Measurements from ENCODE around the gene TBC1D17. TPM values are rescaled to one million over a fixed set of nuclear protein-coding genes. Genes with fewer than 3 reads are reported as not detected.

The TBC1D17 gene
- total RNA-seq, 2 donors from 2014 or later: 33.0 to 51.4 TPM

DNA sequence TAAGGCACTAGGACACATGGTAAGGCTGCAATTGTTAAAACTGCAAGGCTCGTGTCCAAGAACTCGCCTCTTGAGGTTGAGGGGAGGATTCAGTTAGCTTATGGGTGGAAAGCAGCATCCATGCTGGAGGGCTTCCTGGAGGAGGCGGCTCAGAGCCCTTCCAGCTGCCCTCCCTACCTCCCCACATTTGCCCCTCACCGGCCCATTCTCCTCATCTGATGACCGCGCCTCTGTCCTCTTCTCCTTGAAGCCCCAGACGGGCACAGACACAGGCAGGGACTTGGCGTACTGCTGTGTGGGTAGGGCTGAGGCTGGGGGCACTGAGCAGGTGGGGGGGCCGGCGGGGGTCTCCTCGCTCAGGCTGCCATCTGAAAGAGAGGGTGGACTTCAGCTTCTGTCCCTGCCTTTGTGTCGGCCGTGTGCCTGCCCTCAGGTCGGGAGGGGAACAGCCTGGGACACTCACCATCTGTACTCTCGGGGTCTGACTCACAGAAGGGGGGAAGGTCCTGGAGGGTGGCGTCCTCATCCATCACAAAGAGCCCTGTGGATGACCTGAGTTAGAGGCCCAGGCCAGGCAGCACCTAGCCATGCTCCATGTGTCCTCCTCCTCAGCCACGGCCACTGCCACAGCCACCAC, 6.0 kb upstream of the TBC1D17 start:
- intact Hi-C loops (cut with DNase I): no loop called here
- Histone ChIP-seq H3K4me3 (no peak overlapping the region), H3K27ac (no peak overlapping the region), H3K36me3 (no peaks in the 10 kb centered on the region), H3K4me1 (replicated peaks) (peaks cover 8% of the 10 kb centered on the region), H3K27me3 (replicated peaks; ENCODE audit: insufficient read depth) (no peaks in the 10 kb centered on the region), H3K9me3 (no peaks in the 10 kb centered on the region)
- DNase-seq (ENCODE audit: low spot score): no peak
- 85% methylated on average over 17 of the region's 17 CpGs for WGBS
- TF ChIP-seq, protein P1, sequence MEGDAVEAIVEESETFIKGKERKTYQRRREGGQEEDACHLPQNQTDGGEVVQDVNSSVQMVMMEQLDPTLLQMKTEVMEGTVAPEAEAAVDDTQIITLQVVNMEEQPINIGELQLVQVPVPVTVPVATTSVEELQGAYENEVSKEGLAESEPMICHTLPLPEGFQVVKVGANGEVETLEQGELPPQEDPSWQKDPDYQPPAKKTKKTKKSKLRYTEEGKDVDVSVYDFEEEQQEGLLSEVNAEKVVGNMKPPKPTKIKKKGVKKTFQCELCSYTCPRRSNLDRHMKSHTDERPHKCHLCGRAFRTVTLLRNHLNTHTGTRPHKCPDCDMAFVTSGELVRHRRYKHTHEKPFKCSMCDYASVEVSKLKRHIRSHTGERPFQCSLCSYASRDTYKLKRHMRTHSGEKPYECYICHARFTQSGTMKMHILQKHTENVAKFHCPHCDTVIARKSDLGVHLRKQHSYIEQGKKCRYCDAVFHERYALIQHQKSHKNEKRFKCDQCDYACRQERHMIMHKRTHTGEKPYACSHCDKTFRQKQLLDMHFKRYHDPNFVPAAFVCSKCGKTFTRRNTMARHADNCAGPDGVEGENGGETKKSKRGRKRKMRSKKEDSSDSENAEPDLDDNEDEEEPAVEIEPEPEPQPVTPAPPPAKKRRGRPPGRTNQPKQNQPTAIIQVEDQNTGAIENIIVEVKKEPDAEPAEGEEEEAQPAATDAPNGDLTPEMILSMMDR (IDR thresholded peaks at IDR 0.05): no peak
- TF ChIP-seq POLR2A (IDR thresholded peaks at IDR 0.05): no peak
- no peak for TF ChIP-seq POLR2AphosphoS5 (IDR thresholded peaks at IDR 0.05)

DNA sequence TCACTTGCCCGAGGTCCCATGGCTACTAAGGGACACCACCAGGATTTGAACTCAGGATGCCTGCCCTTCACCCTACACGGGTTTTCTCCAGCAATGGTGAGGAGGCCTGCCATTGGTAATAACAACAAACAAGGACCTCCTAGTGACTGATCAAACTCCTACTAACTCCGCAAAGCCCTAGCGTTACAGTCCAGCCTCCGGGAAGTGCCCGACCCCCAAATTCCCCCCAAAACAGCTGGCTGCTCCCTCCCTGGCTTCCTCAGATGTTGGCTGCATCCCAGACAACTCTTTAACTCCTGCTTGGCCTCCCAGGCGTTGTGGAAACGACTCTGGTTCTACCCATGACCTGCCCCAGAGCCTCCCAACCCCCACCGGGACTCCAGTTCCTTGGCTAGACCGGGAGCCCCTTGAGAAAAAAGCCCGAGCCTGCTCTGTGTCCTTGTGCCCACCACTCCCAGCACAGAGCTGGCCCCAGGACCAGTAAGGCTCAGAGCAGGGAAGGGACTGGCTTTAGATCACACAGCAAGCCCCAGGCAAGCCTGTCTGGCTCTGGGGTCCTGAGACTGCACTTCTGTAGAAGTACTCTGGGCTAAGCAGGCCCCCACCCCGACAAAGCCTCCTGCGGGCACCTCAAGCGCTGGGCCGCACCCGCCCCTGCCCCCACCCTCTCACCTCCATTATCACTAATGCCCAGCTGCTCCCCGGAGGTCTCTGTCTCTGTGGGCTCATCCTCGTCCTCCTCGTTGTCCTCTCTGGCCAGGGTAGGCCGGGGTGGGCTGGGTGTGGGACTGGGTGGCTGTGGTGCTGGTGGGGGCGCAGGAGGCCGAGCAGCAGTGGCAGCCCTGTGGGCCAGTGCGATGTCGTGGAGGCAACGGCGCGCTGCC, 5.0 kb upstream of the TBC1D17 start:
- intact Hi-C loops (cut with DNase I): no loop called here
- Histone ChIP-seq H3K4me1 (replicated peaks) (peaks cover 5% of the 10 kb centered on the region), H3K36me3 (no peaks in the 10 kb centered on the region), H3K4me3 (no peak overlapping the region), H3K27me3 (replicated peaks; ENCODE audit: insufficient read depth) (no peaks in the 10 kb centered on the region), H3K9me3 (no peaks in the 10 kb centered on the region), H3K27ac (no peak overlapping the region)
- DNase-seq (ENCODE audit: low spot score): no peak
- TF ChIP-seq POLR2A (IDR thresholded peaks at IDR 0.05): no peak
- TF ChIP-seq, protein P1 (IDR thresholded peaks at IDR 0.05): no peak
- no peak for TF ChIP-seq POLR2AphosphoS5 (IDR thresholded peaks at IDR 0.05)
- WGBS: 88% methylated on average over 27 of the region's 27 CpGs

DNA sequence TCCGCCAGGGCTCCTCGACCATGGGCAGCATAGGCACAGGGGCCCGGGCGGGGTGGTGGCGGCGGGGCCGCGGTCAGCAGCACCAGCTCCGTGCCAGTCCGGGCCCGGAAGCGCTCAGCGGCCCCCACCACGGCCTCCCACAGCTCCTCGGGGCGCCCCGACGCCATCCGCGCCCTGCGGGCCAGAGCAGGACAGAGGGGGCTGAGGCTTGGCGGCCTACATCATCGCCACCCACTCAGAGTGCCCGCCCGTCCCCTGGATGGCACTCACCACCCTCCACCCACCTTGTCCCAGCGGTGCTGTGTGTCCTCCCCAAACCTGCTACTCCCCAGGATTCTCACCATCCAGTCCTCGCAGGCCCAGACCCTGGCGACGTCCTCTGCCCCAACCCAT, 4.4 kb upstream of the TBC1D17 start:
- intact Hi-C loops (cut with DNase I): no loop called here
- H3K4me1 ChIP-seq (replicated peaks): peaks cover 5% of the 10 kb centered on the region
- no peak for DNase-seq (ENCODE audit: low spot score)
- 91% methylated on average over 25 of the region's 29 CpGs for WGBS
- no peaks in the 10 kb centered on the region for H3K36me3 ChIP-seq
- no peak overlapping the region for H3K4me3 ChIP-seq
- no peaks in the 10 kb centered on the region for H3K27me3 ChIP-seq (replicated peaks; ENCODE audit: insufficient read depth)
- H3K27ac ChIP-seq: no peak overlapping the region
- H3K9me3 ChIP-seq: no peaks in the 10 kb centered on the region
- TF ChIP-seq POLR2AphosphoS5 (IDR thresholded peaks at IDR 0.05) (no peak), POLR2A (IDR thresholded peaks at IDR 0.05) (no peak)
- TF ChIP-seq, protein P1 (IDR thresholded peaks at IDR 0.05): no peak

DNA sequence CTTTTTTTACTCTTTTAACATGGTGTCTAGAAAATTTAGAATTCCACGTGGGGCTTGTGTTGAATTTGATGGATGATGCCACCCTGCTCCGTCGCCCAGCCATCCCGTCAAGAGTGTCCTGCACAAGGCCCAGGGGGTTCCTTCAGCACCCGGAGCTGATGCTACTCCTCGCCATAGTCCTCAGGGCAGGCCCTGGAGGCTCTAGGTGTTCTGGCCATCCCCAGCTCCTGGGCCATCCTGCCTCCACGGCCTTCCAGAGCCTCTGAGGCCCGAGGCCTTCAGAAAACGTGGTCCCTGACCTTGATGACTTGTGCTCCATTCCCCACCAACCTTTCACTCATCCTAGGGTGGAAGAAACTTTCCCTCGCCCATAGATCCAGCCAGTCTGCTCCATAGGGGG, 3.7 kb upstream of the TBC1D17 start:
- 90% methylated on average over 10 of the region's 10 CpGs for WGBS
- intact Hi-C loops (cut with DNase I): no loop called here
- no peak for DNase-seq (ENCODE audit: low spot score)
- TF ChIP-seq POLR2AphosphoS5 (IDR thresholded peaks at IDR 0.05) (no peak), POLR2A (IDR thresholded peaks at IDR 0.05) (no peak)
- TF ChIP-seq, protein P1 (IDR thresholded peaks at IDR 0.05): no peak
- Histone ChIP-seq H3K4me3 (no peak overlapping the region), H3K27me3 (replicated peaks; ENCODE audit: insufficient read depth) (no peaks in the 10 kb centered on the region), H3K27ac (no peak overlapping the region), H3K4me1 (replicated peaks) (peaks cover 12% of the 10 kb centered on the region), H3K9me3 (no peaks in the 10 kb centered on the region), H3K36me3 (no peaks in the 10 kb centered on the region)
